Measurements from ENCODE around the gene TMEM240. TPM values are rescaled to one million over a fixed set of nuclear protein-coding genes. Genes with fewer than 3 reads are reported as not detected.
A peak's percentile ranks its signal among the peaks of the same experiment; 100 is the strongest.
"Not testable (repeated sequence)": the region's sequence is repeated elsewhere in the genome, so short reads cannot be mapped to it uniquely, and the experiment has no call there.

The TMEM240 gene
- total RNA-seq, 2 donors from 2014 or later: 0.77 to 0.91 TPM

DNA sequence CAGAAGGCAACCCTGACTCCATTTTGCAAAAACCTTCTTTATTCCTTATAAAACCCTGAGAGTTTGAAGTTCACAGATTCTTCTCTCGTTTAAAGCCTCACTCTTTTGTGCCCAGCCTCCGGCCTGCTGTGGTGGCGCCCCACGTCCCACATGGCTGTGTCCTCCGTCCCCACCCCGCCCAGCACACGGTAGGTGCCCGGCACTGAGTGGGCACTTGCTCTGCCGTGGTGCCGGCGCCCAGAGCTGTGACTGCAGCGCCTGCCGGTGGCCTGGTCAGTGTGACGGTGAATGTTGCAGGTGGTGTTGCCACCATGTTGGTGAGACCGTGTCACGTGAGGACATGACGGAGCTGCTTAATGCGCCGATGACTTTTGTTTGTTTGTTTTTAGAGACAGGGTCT, 19.1 kb downstream of the TMEM240 start:
- Histone ChIP-seq H3K36me3 (no peaks in the 10 kb centered on the region), H3K4me3 (no peak overlapping the region), H3K27ac (no peak overlapping the region), H3K4me1 (no peaks in the 10 kb centered on the region), H3K27me3 (no peaks in the 10 kb centered on the region), H3K9ac (ENCODE audit: low read depth in 2 of 2, low read length in 2 of 2) (no peak overlapping the region), H3K9me3 (no peaks in the 10 kb centered on the region)
- no peak for DNase-seq
- intact Hi-C loops (cut with DNase I): no loop called here
- TF ChIP-seq CTCF (IDR thresholded peaks at IDR 0.05): no peak

- intact Hi-C loops (cut with DNase I); H3K27ac ChIP-seq; H3K36me3 ChIP-seq; H3K9me3 ChIP-seq; H3K9ac ChIP-seq (ENCODE audit: low read depth in 2 of 2, low read length in 2 of 2); H3K4me3 ChIP-seq; H3K4me1 ChIP-seq; H3K27me3 ChIP-seq; DNase-seq: not testable (repeated sequence)
These were observed 20.5 kb downstream of the TMEM240 start for GRCh38 chr1:1519805-1520505.

DNA sequence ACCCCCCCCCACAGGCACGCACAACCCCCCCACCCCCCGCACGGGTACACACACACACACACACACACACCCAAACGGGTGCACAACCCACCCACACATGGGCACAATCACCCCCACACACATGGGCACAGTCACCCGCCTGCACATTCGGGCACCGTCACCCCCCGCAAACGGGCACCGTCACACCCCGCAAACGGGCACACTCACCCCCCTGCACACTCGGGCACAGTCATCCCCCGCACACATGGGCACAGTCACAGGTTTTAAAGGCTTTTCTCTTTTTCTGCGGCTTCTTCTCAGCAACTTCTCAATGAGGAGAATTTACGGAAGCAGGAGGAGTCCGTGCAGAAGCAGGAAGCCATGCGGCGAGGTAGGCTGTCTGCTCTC, 21.8 kb downstream of the TMEM240 start:
- DNase-seq; intact Hi-C loops (cut with DNase I); H3K9ac ChIP-seq (ENCODE audit: low read depth in 2 of 2, low read length in 2 of 2): not testable (repeated sequence)

GRCh38 chr1:1517973-1518620, 22.3 kb downstream of the TMEM240 start:
- Histone ChIP-seq H3K36me3 (no peaks in the 10 kb centered on the region), H3K4me3 (no peak overlapping the region), H3K9me3 (no peaks in the 10 kb centered on the region), H3K4me1 (no peaks in the 10 kb centered on the region), H3K27me3 (no peaks in the 10 kb centered on the region), H3K9ac (ENCODE audit: low read depth in 2 of 2, low read length in 2 of 2) (no peak overlapping the region), H3K27ac (no peak overlapping the region)
- DNase-seq: no peak
- no peak for TF ChIP-seq CTCF (IDR thresholded peaks at IDR 0.05)
- intact Hi-C loops (cut with DNase I): no loop called here

More for the DNA sequence above, 21.8 kb downstream of the TMEM240 start:
- H3K4me1 ChIP-seq, H3K27ac ChIP-seq, H3K36me3 ChIP-seq, H3K27me3 ChIP-seq, H3K4me3 ChIP-seq, H3K9me3 ChIP-seq: not testable (repeated sequence)

GRCh38 chr1:1516923-1517322, 23.5 kb downstream of the TMEM240 start:
- DNase-seq; H3K36me3 ChIP-seq; H3K4me3 ChIP-seq; intact Hi-C loops (cut with DNase I); H3K9me3 ChIP-seq; H3K4me1 ChIP-seq; H3K27me3 ChIP-seq; H3K27ac ChIP-seq; H3K9ac ChIP-seq (ENCODE audit: low read depth in 2 of 2, low read length in 2 of 2): not testable (repeated sequence)

GRCh38 chr1:1514376-1514775, 26.0 kb downstream of the TMEM240 start:
- H3K4me3 ChIP-seq; H3K9me3 ChIP-seq; H3K27ac ChIP-seq; intact Hi-C loops (cut with DNase I); DNase-seq; H3K36me3 ChIP-seq; H3K27me3 ChIP-seq; H3K4me1 ChIP-seq; H3K9ac ChIP-seq (ENCODE audit: low read depth in 2 of 2, low read length in 2 of 2): not testable (repeated sequence)

GRCh38 chr1:1513675-1514074, 26.7 kb downstream of the TMEM240 start:
- H3K4me1 ChIP-seq; H3K36me3 ChIP-seq; H3K4me3 ChIP-seq; H3K9ac ChIP-seq (ENCODE audit: low read depth in 2 of 2, low read length in 2 of 2); intact Hi-C loops (cut with DNase I); H3K27me3 ChIP-seq; H3K27ac ChIP-seq; DNase-seq; H3K9me3 ChIP-seq: not testable (repeated sequence)

DNA sequence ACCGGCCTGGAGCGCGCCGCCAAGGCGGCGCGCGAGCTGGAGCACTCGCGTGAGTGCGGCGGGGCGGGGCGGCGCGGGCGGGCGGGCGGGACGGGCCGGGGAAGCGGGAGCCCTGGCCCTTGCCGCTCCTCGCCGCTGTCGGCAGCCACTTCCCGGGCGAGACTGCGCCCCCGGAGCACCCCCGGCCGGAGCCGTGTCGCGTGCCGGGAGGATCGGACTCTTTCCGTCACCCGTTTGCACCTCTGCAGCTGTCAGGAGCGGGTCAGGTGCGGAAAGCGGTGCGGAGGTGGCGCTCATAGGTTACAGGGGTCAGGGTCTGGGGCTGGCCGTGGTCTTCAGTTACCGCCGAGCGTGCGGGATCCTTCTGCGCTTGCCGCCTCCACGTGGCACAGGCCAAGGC, 28.0 kb downstream of the TMEM240 start:
- H3K27me3 ChIP-seq; intact Hi-C loops (cut with DNase I); DNase-seq; H3K4me1 ChIP-seq; H3K36me3 ChIP-seq; H3K9me3 ChIP-seq; H3K27ac ChIP-seq: not testable (repeated sequence)
- Histone ChIP-seq H3K4me3 (peak overlapping the region; percentile 96), H3K9ac (ENCODE audit: low read depth in 2 of 2, low read length in 2 of 2) (peak overlapping the region in 1 of 2 donors; percentile 12)
